ENCODE results near the gene BMAL2. TPM values are rescaled to one million over a fixed set of nuclear protein-coding genes. Genes with fewer than 3 reads are reported as not detected.
A peak's percentile ranks its signal among the peaks of the same experiment; 100 is the strongest.

BMAL2 gene
- total and polyA plus RNA-seq, 2 of the 13 experiments (the other 11 are each of a cell fraction or from before 2014, with no cell fraction given), result 4.8 to 27.4 TPM

- no peak for TF ChIP-seq HMGXB3 (CRISPR knock-in tag; IDR thresholded peaks at IDR 0.05; ENCODE audit: borderline replicate concordance)
- TF ChIP-seq KAT8 (CRISPR knock-in tag; IDR thresholded peaks at IDR 0.05), result no peak
- TF ChIP-seq GABPB1 (CRISPR knock-in tag; IDR thresholded peaks at IDR 0.05), result no peak
- 0 out of 2 replicates have a peak, but pooled peaks have one; percentile 9 for TF ChIP-seq ZNF263 (CRISPR knock-in tag; IDR thresholded peaks at IDR 0.05)
- no peak for TF ChIP-seq MTF2 (CRISPR knock-in tag; IDR thresholded peaks at IDR 0.05; ENCODE audit: borderline replicate concordance)
- peak; percentile 51; the same call in 1 of the 2 replicates for TF ChIP-seq DMAP1 (CRISPR knock-in tag; IDR thresholded peaks at IDR 0.05)
- TF ChIP-seq ZNF772 (CRISPR knock-in tag; IDR thresholded peaks at IDR 0.05), result no peak
- no peak for TF ChIP-seq IRF2 (CRISPR knock-in tag; IDR thresholded peaks at IDR 0.05)
- TF ChIP-seq SIX1 (CRISPR knock-in tag; IDR thresholded peaks at IDR 0.05; ENCODE audit: borderline replicate concordance), result no peak
- TF ChIP-seq TP53 (CRISPR knock-in tag; conservative IDR thresholded peaks at IDR 0.05), result no peak
- no peak for TF ChIP-seq CREBL2 (CRISPR knock-in tag; IDR thresholded peaks at IDR 0.05; ENCODE audit: borderline replicate concordance)
- TF ChIP-seq FUBP1 (CRISPR knock-in tag; IDR thresholded peaks at IDR 0.05; ENCODE audit: borderline replicate concordance), result no peak
- TF ChIP-seq ZNF800 (CRISPR knock-in tag; IDR thresholded peaks at IDR 0.05), result no peak
- no peak for TF ChIP-seq DPF2 (CRISPR knock-in tag; IDR thresholded peaks at IDR 0.05; ENCODE audit: borderline replicate concordance, low read depth)
- no peak for TF ChIP-seq PBX3 (CRISPR knock-in tag; IDR thresholded peaks at IDR 0.05; ENCODE audit: borderline replicate concordance)
- no peak for TF ChIP-seq POLR2AphosphoS5 (IDR thresholded peaks at IDR 0.05; ENCODE audit: low read depth, low read length)
- no peak for TF ChIP-seq TRIM24 (CRISPR knock-in tag; IDR thresholded peaks at IDR 0.05)
- TF ChIP-seq ZNF839 (CRISPR knock-in tag; IDR thresholded peaks at IDR 0.05; ENCODE audit: borderline replicate concordance), result no peak
- TF ChIP-seq IRF1 (CRISPR knock-in tag; IDR thresholded peaks at IDR 0.05; ENCODE audit: low read depth), result no peak
- TF ChIP-seq ZNF883 (CRISPR knock-in tag; IDR thresholded peaks at IDR 0.05; ENCODE audit: not compliant biosample characterization), result no peak
- no peak for TF ChIP-seq ZNF562 (CRISPR knock-in tag; IDR thresholded peaks at IDR 0.05; ENCODE audit: borderline replicate concordance)
These were observed 276 bp upstream of the BMAL2 start (continued) for GRCh38 chr12:27332407-27332713.
